ENCODE data around the gene IGSF9B.

The IGSF9B gene

GRCh38 chr11:133985981-133986944 is 29.5 kb upstream of the IGSF9B start:
- no peak overlapping the region for H3K4me3 ChIP-seq
- no peak overlapping the region for H3K27ac ChIP-seq

GRCh38 chr11:133984828-133985227 is 28.1 kb upstream of the IGSF9B start:
- no peak overlapping the region for H3K4me3 ChIP-seq
- H3K27ac ChIP-seq, result no peak overlapping the region

GRCh38 chr11:133983660-133984316 is 27.0 kb upstream of the IGSF9B start:
- Histone ChIP-seq H3K4me3 (no peak overlapping the region), H3K27ac (no peak overlapping the region)

GRCh38 chr11:133982876-133983275 is 26.1 kb upstream of the IGSF9B start:
- Histone ChIP-seq H3K27ac (no peak overlapping the region), H3K4me3 (no peak overlapping the region)

- no peak overlapping the region for H3K4me3 ChIP-seq
- H3K27ac ChIP-seq, result no peak overlapping the region
Measured at GRCh38 chr11:133982151-133982550, 25.4 kb upstream of the IGSF9B start.

- Histone ChIP-seq H3K4me3 (no peak overlapping the region), H3K27ac (peak overlapping the region in 1 of 21 experiments; percentile 30)
Measured at GRCh38 chr11:133981156-133981555, 24.4 kb upstream of the IGSF9B start.

- H3K27ac ChIP-seq, result peak overlapping the region in 1 of 21 experiments; percentile 30
Measured at GRCh38 chr11:133980665-133981064, 23.9 kb upstream of the IGSF9B start.

GRCh38 chr11:133978794-133979193 is 22.0 kb upstream of the IGSF9B start:
- H3K4me3 ChIP-seq, result no peak overlapping the region

More at GRCh38 chr11:133980665-133981064, 23.9 kb upstream of the IGSF9B start:
- H3K4me3 ChIP-seq, result no peak overlapping the region

GRCh38 chr11:133977067-133977677 is 20.4 kb upstream of the IGSF9B start:
- Histone ChIP-seq H3K4me3 (no peak overlapping the region), H3K27ac (no peak overlapping the region)

More at GRCh38 chr11:133978794-133979193, 22.0 kb upstream of the IGSF9B start:
- no peak overlapping the region for H3K27ac ChIP-seq

GRCh38 chr11:133975488-133975849 is 18.7 kb upstream of the IGSF9B start:
- Histone ChIP-seq H3K27ac (no peak overlapping the region), H3K4me3 (no peak overlapping the region)

- Histone ChIP-seq H3K27ac (no peak overlapping the region), H3K4me3 (no peak overlapping the region)
Measured at GRCh38 chr11:133974836-133975487, 18.2 kb upstream of the IGSF9B start.

- H3K27ac ChIP-seq, result no peak overlapping the region
Measured at GRCh38 chr11:133971881-133972280, 15.1 kb upstream of the IGSF9B start.

GRCh38 chr11:133969112-133969511 is 12.3 kb upstream of the IGSF9B start:
- no peak overlapping the region for H3K27ac ChIP-seq
- H3K4me3 ChIP-seq, result no peak overlapping the region

More at GRCh38 chr11:133971881-133972280, 15.1 kb upstream of the IGSF9B start:
- no peak overlapping the region for H3K4me3 ChIP-seq

- H3K27ac ChIP-seq, result no peak overlapping the region
- H3K4me3 ChIP-seq, result no peak overlapping the region
Measured at GRCh38 chr11:133968300-133968699, 11.5 kb upstream of the IGSF9B start.

GRCh38 chr11:133967599-133968238 is 11.0 kb upstream of the IGSF9B start:
- Histone ChIP-seq H3K27ac (no peak overlapping the region), H3K4me3 (peak overlapping the region in 2 of 7 experiments; percentile 4 to 5)

GRCh38 chr11:133966921-133967598 is 10.3 kb upstream of the IGSF9B start:
- peak overlapping the region in 2 of 7 experiments; percentile 4 to 5 for H3K4me3 ChIP-seq
- no peak overlapping the region for H3K27ac ChIP-seq

GRCh38 chr11:133966172-133966651 is 9.4 kb upstream of the IGSF9B start:
- Histone ChIP-seq H3K27ac (no peak overlapping the region), H3K4me3 (no peak overlapping the region)

GRCh38 chr11:133965031-133965601 is 8.3 kb upstream of the IGSF9B start:
- no peak overlapping the region for H3K4me3 ChIP-seq
- no peak overlapping the region for H3K27ac ChIP-seq
